A549 (cell line): Measurements from ENCODE around the gene HOXC6. TPM values are rescaled to one million over a fixed set of nuclear protein-coding genes. Genes with fewer than 3 reads are reported as not detected.
A peak's percentile ranks its signal among the peaks of the same experiment; 100 is the strongest.

Experiments
- ATAC-seq, 2 experiments: fragments of 200-7000 bp in 1 of 2; fragments of >200 bp in 1 of 2; cut with Nextera tagmentation in 1 of 2; cut with Tn5 transposase in 1 of 2; 3 replicates each; pipeline versions ENCODE4 v1.8.0 to v1.9.1; 2018 to 2020; ENCODE audit warnings: mild to moderate bottlenecking in 1 of 2, moderate library complexity in 1 of 2
- CTCF ChIA-PET: fragments of 300-600 bp; sonication (Branson Sonifier 250); formaldehyde crosslinking; extraction: SDS; loops from one replicate; lab custom pipeline; 2021; ENCODE audit warnings: antibody characterized with exemption, inconsistent platforms; lab: Yijun Ruan, JAX
- POLR2A ChIA-PET: fragments of 350-600 bp; formaldehyde crosslinking; extraction: SDS; loops from one replicate; lab custom pipeline; 2021; ENCODE audit warnings: antibody characterized with exemption, inconsistent platforms; lab: Yijun Ruan, JAX
- DNase-seq, 2 experiments: peaks; one replicate each; pipeline versions ENCODE4 v3.0.0 to v3.0.0-alpha.2; 2011 to 2016; ENCODE audit warnings: low read depth in 1 of 2, low spot score in 1 of 2
- FAIRE-seq: peaks from 2 replicates; lab custom pipeline; 2011; peaks lifted over from hg19 to GRCh38; lab: Jason Lieb, UNC
- H3K27ac ChIP-seq, 2 experiments: fragments of >200 bp; sonication (Bioruptor Twin); formaldehyde crosslinking; 3 replicates each; pipeline ENCODE4 v1.5.1; 2016 to 2017
- H3K4me1 ChIP-seq: fragments of >200 bp; sonication (Bioruptor Twin); formaldehyde crosslinking; 3 replicates; pipeline ENCODE4 v1.6.1; 2016
- H3K4me2 ChIP-seq: fragments of >200 bp; sonication (Bioruptor Twin); formaldehyde crosslinking; 3 replicates; pipeline ENCODE4 v1.6.1; 2016
- H3K4me3 ChIP-seq: fragments of >200 bp; sonication (Bioruptor Twin); formaldehyde crosslinking; 3 replicates; pipeline ENCODE4 v1.5.1; 2016
- H3K9me3 ChIP-seq: fragments of >200 bp; sonication (Bioruptor Twin); formaldehyde crosslinking; 3 replicates; pipeline ENCODE4 v1.6.1; 2016
- ATOH8 ChIP-seq: fragments of 250-450 bp; sonication (Bioruptor Pico); IDR thresholded peaks from 2 replicates; pipeline ENCODE4 v1.5.0; 2020; ENCODE audit warnings: low read depth, mild to moderate bottlenecking, moderate library complexity
- BCL3 ChIP-seq: fragments of >200 bp; sonication (Bioruptor Twin); formaldehyde crosslinking; IDR thresholded peaks from 3 replicates; pipeline ENCODE4 v1.6.1; 2016
- CEBPB ChIP-seq, 2 experiments: fragments of >200 bp in 1 of 2; sonication (Bioruptor Twin) in 1 of 2; formaldehyde crosslinking in 1 of 2; IDR thresholded peaks; 2 replicates each; pipeline ENCODE4 v1.6.1; 2012 to 2016
- CTCF ChIP-seq: fragments of >200 bp; sonication (Bioruptor Twin); formaldehyde crosslinking; IDR thresholded peaks from 3 replicates; pipeline ENCODE4 v1.5.1; 2016
- E2F6 ChIP-seq: IDR thresholded peaks from 2 replicates; pipeline ENCODE4 v1.6.1; 2012; ENCODE audit warnings: low read depth, borderline replicate concordance
- EHMT2 ChIP-seq: fragments of 200-600 bp; sonication (generic); IDR thresholded peaks from 2 replicates; pipeline ENCODE4 v1.6.1; 2016; ENCODE audit warnings: antibody characterized with exemption, low read depth, mild to moderate bottlenecking, moderate library complexity
- EP300 ChIP-seq, 2 experiments: fragments of >200 bp; sonication (Bioruptor Twin); formaldehyde crosslinking; IDR thresholded peaks; 2 replicates in 1 of 2; 3 replicates in 1 of 2; pipeline ENCODE4 v1.6.1; 2016 to 2017
- ESRRA ChIP-seq: fragments of 150-350 bp; IDR thresholded peaks from 2 replicates; pipeline ENCODE4 v1.6.1; 2014; ENCODE audit warnings: mild to moderate bottlenecking, low read length, borderline replicate concordance
- FOXS1 ChIP-seq: fragments of 250-450 bp; sonication (Bioruptor Pico); IDR thresholded peaks from 2 replicates; pipeline ENCODE4 v1.5.0; 2020; ENCODE audit warnings: mild to moderate bottlenecking, moderate library complexity
- HES2 ChIP-seq: fragments of >200 bp; sonication (Bioruptor Twin); formaldehyde crosslinking; IDR thresholded peaks from 2 replicates; pipeline ENCODE4 v1.6.1; 2016
- HOXB5 ChIP-seq: fragments of 250-450 bp; sonication (Bioruptor Pico); IDR thresholded peaks from 2 replicates; pipeline ENCODE4 v1.5.0; 2020; ENCODE audit warnings: mild to moderate bottlenecking, moderate library complexity
- JUNB ChIP-seq: fragments of >200 bp; sonication (Bioruptor Twin); formaldehyde crosslinking; IDR thresholded peaks from 2 replicates; pipeline ENCODE4 v1.6.1; 2016
- KDM5A ChIP-seq: fragments of 200-600 bp; sonication (generic); IDR thresholded peaks from 2 replicates; pipeline ENCODE4 v1.6.1; 2016; ENCODE audit warnings: antibody characterized with exemption, mild to moderate bottlenecking
- MYC ChIP-seq: IDR thresholded peaks from 2 replicates; pipeline ENCODE4 v1.6.1; 2012; ENCODE audit warnings: mild to moderate bottlenecking, inconsistent platforms, low read length, improper control_type of control experiment, borderline replicate concordance
- NFE2L2 ChIP-seq: fragments of 150-350 bp; conservative IDR thresholded peaks from 2 replicates; pipeline ENCODE4 v1.6.1; 2014; ENCODE audit warnings: low read length
- NPAS2 ChIP-seq: fragments of 250-450 bp; sonication (Bioruptor Pico); IDR thresholded peaks from 2 replicates; pipeline ENCODE4 v1.8.0; 2022; ENCODE audit warnings: mild to moderate bottlenecking, moderate library complexity, borderline replicate concordance
- NR3C1 ChIP-seq: fragments of >200 bp; sonication (Bioruptor Twin); formaldehyde crosslinking; IDR thresholded peaks from 3 replicates; pipeline ENCODE4 v1.6.1; 2017
- PHF8 ChIP-seq: fragments of 200-600 bp; sonication (generic); IDR thresholded peaks from 2 replicates; pipeline ENCODE4 v1.6.1; 2016; ENCODE audit warnings: low read depth, mild to moderate bottlenecking, antibody characterized with exemption, moderate library complexity, borderline replicate concordance
- POLR2AphosphoS2 ChIP-seq: conservative IDR thresholded peaks from 2 replicates; pipeline ENCODE4 v1.6.1; 2012; ENCODE audit warnings: low read length, improper control_type of control experiment, inconsistent platforms
- RFX5 ChIP-seq: fragments of 450-650 bp; IDR thresholded peaks from 2 replicates; pipeline ENCODE4 v1.7.1; 2014; ENCODE audit warnings: antibody characterized with exemption, mild to moderate bottlenecking, moderate library complexity
- RNF2 ChIP-seq: fragments of 200-600 bp; sonication (generic); IDR thresholded peaks from 2 replicates; pipeline ENCODE4 v1.6.1; 2016; ENCODE audit warnings: low read depth, mild to moderate bottlenecking, antibody characterized with exemption, moderate library complexity, borderline replicate concordance
- SREBF2 ChIP-seq: fragments of 450-650 bp; IDR thresholded peaks from 2 replicates; pipeline ENCODE4 v1.6.1; 2014; ENCODE audit warnings: mild to moderate bottlenecking, moderate library complexity
- TP53 ChIP-seq: fragments of 250-450 bp; sonication (Bioruptor Pico); IDR thresholded peaks from 2 replicates; pipeline ENCODE4 v1.5.0; 2021; ENCODE audit warnings: mild to moderate bottlenecking, moderate library complexity
- ZFP36 ChIP-seq: fragments of 450-650 bp; IDR thresholded peaks from 2 replicates; pipeline ENCODE4 v1.6.1; 2014; ENCODE audit warnings: borderline replicate concordance; ENCODE audit not compliant: partially characterized antibody
- ZSCAN20 ChIP-seq: fragments of 250-450 bp; sonication (Bioruptor Pico); IDR thresholded peaks from 2 replicates; pipeline ENCODE4 v1.8.0; 2022; ENCODE audit warnings: mild to moderate bottlenecking, moderate library complexity
- WGBS: methylation state at CpG from one replicate; pipeline ENCODE4 v1.1.6; 2017; ENCODE audit errors: missing lambda C conversion rate; 5-methylcytosine and 5-hydroxymethylcytosine counted together
- polyA plus RNA-seq, 4 experiments: library from polyadenylated mRNA; depleted of rRNA in 3 of 4; stranded (reverse); fragments of >200 nt; fragmentation: RNase III in 1 of 4; extraction: RNeasy Plus Mini Kit Qiagen cat#74134 plus additional on column Dnase treatment in 1 of 4; gene quantifications; 2 replicates in 3 of 4; 3 replicates in 1 of 4; pipeline ENCODE4 v1.2.3, GENCODE V29; 2011 to 2017

The HOXC6 gene
- polyA plus RNA-seq, 2 of the 4 experiments (the other 2 are of a cell fraction) = 5.2 to 6.0 TPM

- TF ChIP-seq POLR2AphosphoS2 (no peak), EP300 (IDR thresholded peaks at IDR 0.05) (no peak), HES2 (no peak), ZSCAN20 (CRISPR knock-in tag) (no peak), E2F6 (peak; percentile 82), MYC (0 out of 2 replicates have a peak, but pooled peaks have one; percentile 24), CEBPB (IDR thresholded peaks at IDR 0.05) (peak in 1 of 2 experiments; percentile 34; a peak in 1 of 4 replicates), EHMT2 (no peak), KDM5A (no peak), ATOH8 (no peak), RFX5 (no peak), FOXS1 (CRISPR knock-in tag) (no peak), ESRRA (no peak), NPAS2 (CRISPR knock-in tag) (no peak), BCL3 (no peak)
These were observed 18.8 kb upstream of the HOXC6 start (continued) for GRCh38 chr12:54009171-54010052.

GRCh38 chr12:54010053-54010971 is 17.9 kb upstream of the HOXC6 start:
- ChIA-PET CTCF (interaction anchor here (1.3 to 28.7 kb wide), 5 partner anchors 18 to 210 kb away, joined by 3 to 1074 read pairs (median 8); partner anchors contain the start of genes HOXC5 and SMUG1), POLR2A (interaction anchor here (1.6 kb wide), 1 partner anchor 14 kb away, joined by 5 read pairs; no protein-coding TSS in a partner anchor)
- H3K27ac ChIP-seq = peak overlapping the region; percentile 76 to 97; a peak in 4 of 6 replicates
- H3K9me3 ChIP-seq = no peaks in the 10 kb centered on the region
- no peak for FAIRE-seq
- TF ChIP-seq MYC = no peak
- no peak for TF ChIP-seq SREBF2
- no peak for TF ChIP-seq TP53 (CRISPR knock-in tag)
- TF ChIP-seq PHF8 = no peak
- no peak for TF ChIP-seq HES2
- no peak for TF ChIP-seq JUNB
- TF ChIP-seq NPAS2 (CRISPR knock-in tag) = no peak
- no peak for TF ChIP-seq CTCF
- TF ChIP-seq ZSCAN20 (CRISPR knock-in tag) = no peak
- no peak for TF ChIP-seq HOXB5 (CRISPR knock-in tag)
- TF ChIP-seq NFE2L2 = no peak
- TF ChIP-seq BCL3 = no peak
- TF ChIP-seq ZFP36 = no peak
- no peak for TF ChIP-seq EHMT2
- no peak for TF ChIP-seq RNF2
- no peak for TF ChIP-seq POLR2AphosphoS2
- TF ChIP-seq NR3C1 = no peak
- peak in 1 of 2 experiments; percentile 20; a peak in 3 of 6 replicates for ATAC-seq
- no peak for DNase-seq
- WGBS = 80% methylated on average over 10 of the region's 10 CpGs
- H3K4me3 ChIP-seq = peak overlapping the region; percentile 54
- H3K4me2 ChIP-seq = peak overlapping the region; percentile 87
- H3K4me1 ChIP-seq = peaks cover 48% of the 10 kb centered on the region
